ENCODE measurements around the gene CUL1.

- TF ChIP-seq CTCF (IDR thresholded peaks at IDR 0.05) (no peak), POLR2A (IDR thresholded peaks at IDR 0.05) (no peak)
Observed at GRCh38 chr7:148706368-148706767, 7.7 kb downstream of the CUL1 start.

Measured in body of pancreas (tissue), 4 donors.